HL-60/S4 (cell line): ENCODE results near the gene DENND1B.
"Not testable (repeated sequence)": the region's sequence is repeated elsewhere in the genome, so short reads cannot be mapped to it uniquely, and the experiment has no call there.

Source experiments
- in situ Hi-C: fragments of 300-500 bp; cut with MboI; formaldehyde crosslinking; loops from 2 replicates; pipeline ENCODE4 v1.14.3; 2022; ENCODE audit warnings: low sequenced_read_pairs

Gene DENND1B

GRCh38 chr1:197572169-197572568 lies 203.1 kb downstream of the DENND1B start:
- in situ Hi-C loops, result no loop called here

- in situ Hi-C loops, result no loop called here
Observed at GRCh38 chr1:197567442-197567841, 207.8 kb downstream of the DENND1B start.

GRCh38 chr1:197561041-197561440 lies 214.2 kb downstream of the DENND1B start:
- in situ Hi-C loops, result no loop called here

GRCh38 chr1:197559655-197560054 lies 215.6 kb downstream of the DENND1B start:
- in situ Hi-C loops, result no loop called here

GRCh38 chr1:197559244-197559643 lies 216.0 kb downstream of the DENND1B start:
- in situ Hi-C loops, result no loop called here

- in situ Hi-C loops, result no loop called here
Observed at GRCh38 chr1:197557302-197557701, 218.0 kb downstream of the DENND1B start.

- in situ Hi-C loops, result no loop called here
Observed at GRCh38 chr1:197553281-197553680, 222.0 kb downstream of the DENND1B start.

GRCh38 chr1:197546989-197547388 lies 228.3 kb downstream of the DENND1B start:
- in situ Hi-C loops, result loop anchor here (25.0 kb wide), 1 partner anchor 1165 kb away; no protein-coding TSS in a partner anchor

GRCh38 chr1:197544553-197544952 lies 230.7 kb downstream of the DENND1B start:
- in situ Hi-C loops, result loop anchor here (25.0 kb wide), 1 partner anchor 1168 kb away; no protein-coding TSS in a partner anchor

- in situ Hi-C loops, result loop anchor here (25.0 kb wide), 1 partner anchor 1168 kb away; no protein-coding TSS in a partner anchor
Observed at GRCh38 chr1:197544130-197544529, 231.2 kb downstream of the DENND1B start.

- in situ Hi-C loops, result loop anchor here (25.0 kb wide), 1 partner anchor 1171 kb away; no protein-coding TSS in a partner anchor
Observed at GRCh38 chr1:197541411-197541810, 233.9 kb downstream of the DENND1B start.

GRCh38 chr1:197526736-197527371 lies 248.4 kb downstream of the DENND1B start:
- in situ Hi-C loops, result loop anchor here (10.0 to 25.0 kb wide), 2 partner anchors 938 to 1185 kb away; no protein-coding TSS in a partner anchor

- in situ Hi-C loops, result loop anchor here (10.0 kb wide), 1 partner anchor 944 kb away; no protein-coding TSS in a partner anchor
Observed at GRCh38 chr1:197521118-197521739, 254.1 kb downstream of the DENND1B start.

- in situ Hi-C loops, result loop anchor here (10.0 kb wide), 1 partner anchor 945 kb away; no protein-coding TSS in a partner anchor
Observed at GRCh38 chr1:197519741-197520334, 255.4 kb downstream of the DENND1B start.

GRCh38 chr1:197515421-197515820 lies 259.9 kb downstream of the DENND1B start:
- in situ Hi-C loops, result no loop called here

- in situ Hi-C loops, result no loop called here
Observed at GRCh38 chr1:197510691-197511378, 264.4 kb downstream of the DENND1B start.

- in situ Hi-C loops, result no loop called here
Observed at GRCh38 chr1:197496722-197497121, 278.6 kb downstream of the DENND1B start.

- in situ Hi-C loops, result not testable (repeated sequence)
Observed at GRCh38 chr1:197491505-197491904, 283.8 kb downstream of the DENND1B start.

- in situ Hi-C loops, result no loop called here
Observed at GRCh38 chr1:197486946-197487345, 288.3 kb downstream of the DENND1B start.

- in situ Hi-C loops, result no loop called here
Observed at GRCh38 chr1:197485790-197486189, 289.5 kb downstream of the DENND1B start.

GRCh38 chr1:197481101-197481500 lies 294.2 kb downstream of the DENND1B start:
- in situ Hi-C loops, result no loop called here
